ENCODE measurements around the gene PPP1R18.

DNA sequence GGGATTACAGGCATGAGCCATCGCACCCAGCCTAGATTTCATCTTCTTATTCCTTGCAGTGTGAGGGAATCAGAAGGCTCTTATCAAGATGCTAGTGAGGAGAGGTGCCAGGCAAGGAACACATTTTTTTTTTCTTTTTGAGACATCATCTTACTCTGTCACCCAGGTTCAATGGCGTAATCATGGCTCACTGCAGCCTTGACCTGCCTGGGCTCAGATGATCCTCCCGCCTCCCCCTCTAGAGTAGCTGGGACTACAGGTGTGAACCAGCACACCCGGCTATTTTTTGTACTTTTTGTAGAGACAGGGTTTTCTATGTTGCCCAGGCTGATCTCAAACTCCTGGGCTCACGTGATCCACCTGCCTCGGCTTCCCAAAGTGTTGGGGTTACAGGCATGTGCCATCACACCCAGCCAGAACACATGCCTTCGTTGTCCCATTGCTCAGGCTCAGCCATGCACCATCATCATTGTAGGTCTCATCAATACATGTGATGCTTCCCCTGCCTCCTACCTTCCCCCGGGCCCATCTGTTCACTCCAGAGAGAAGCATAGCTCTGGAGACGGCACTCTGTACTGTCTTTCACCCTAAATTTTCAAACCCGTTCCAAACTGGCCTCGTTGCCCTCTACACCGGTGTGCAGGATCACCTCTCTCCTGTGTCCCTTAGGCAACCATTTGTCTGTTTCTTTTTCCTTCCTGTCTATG, 45.9 kb upstream of the PPP1R18 start:
- TF ChIP-seq POLR2A (IDR thresholded peaks at IDR 0.05; ENCODE audit: extremely low read depth, insufficient read length), result no peak
- TF ChIP-seq, protein P1, sequence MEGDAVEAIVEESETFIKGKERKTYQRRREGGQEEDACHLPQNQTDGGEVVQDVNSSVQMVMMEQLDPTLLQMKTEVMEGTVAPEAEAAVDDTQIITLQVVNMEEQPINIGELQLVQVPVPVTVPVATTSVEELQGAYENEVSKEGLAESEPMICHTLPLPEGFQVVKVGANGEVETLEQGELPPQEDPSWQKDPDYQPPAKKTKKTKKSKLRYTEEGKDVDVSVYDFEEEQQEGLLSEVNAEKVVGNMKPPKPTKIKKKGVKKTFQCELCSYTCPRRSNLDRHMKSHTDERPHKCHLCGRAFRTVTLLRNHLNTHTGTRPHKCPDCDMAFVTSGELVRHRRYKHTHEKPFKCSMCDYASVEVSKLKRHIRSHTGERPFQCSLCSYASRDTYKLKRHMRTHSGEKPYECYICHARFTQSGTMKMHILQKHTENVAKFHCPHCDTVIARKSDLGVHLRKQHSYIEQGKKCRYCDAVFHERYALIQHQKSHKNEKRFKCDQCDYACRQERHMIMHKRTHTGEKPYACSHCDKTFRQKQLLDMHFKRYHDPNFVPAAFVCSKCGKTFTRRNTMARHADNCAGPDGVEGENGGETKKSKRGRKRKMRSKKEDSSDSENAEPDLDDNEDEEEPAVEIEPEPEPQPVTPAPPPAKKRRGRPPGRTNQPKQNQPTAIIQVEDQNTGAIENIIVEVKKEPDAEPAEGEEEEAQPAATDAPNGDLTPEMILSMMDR (IDR thresholded peaks at IDR 0.05; ENCODE audit: low read depth, low read length), result no peak
- TF ChIP-seq, protein P2, sequence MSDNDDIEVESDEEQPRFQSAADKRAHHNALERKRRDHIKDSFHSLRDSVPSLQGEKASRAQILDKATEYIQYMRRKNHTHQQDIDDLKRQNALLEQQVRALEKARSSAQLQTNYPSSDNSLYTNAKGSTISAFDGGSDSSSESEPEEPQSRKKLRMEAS (IDR thresholded peaks at IDR 0.05; ENCODE audit: low read depth, low read length), result no peak

Data from NB4 (cell line).